HepG2 (cell line): ENCODE results near the gene NDUFS1. TPM values are rescaled to one million over a fixed set of nuclear protein-coding genes. Genes with fewer than 3 reads are reported as not detected.

Experiments
- HDAC2 ChIP-seq: sonication (generic); formaldehyde crosslinking; IDR thresholded peaks from 2 replicates; pipeline ENCODE4 v1.4.0; 2020; ENCODE audit warnings: missing genetic modification reagents
- KDM5A ChIP-seq: fragments of 200-600 bp; sonication (generic); IDR thresholded peaks from 2 replicates; pipeline ENCODE4 v1.7.0; 2018; ENCODE audit warnings: antibody characterized with exemption, mild to moderate bottlenecking, low read length, borderline replicate concordance
- KDM6A ChIP-seq: IDR thresholded peaks from 2 replicates; pipeline ENCODE4 v1.6.1; 2016; ENCODE audit warnings: low read depth
- KLF13 ChIP-seq: sonication (generic); formaldehyde crosslinking; IDR thresholded peaks from 2 replicates; pipeline ENCODE4 v1.4.0; 2020; ENCODE audit warnings: mild to moderate bottlenecking, missing genetic modification reagents
- KLF15 ChIP-seq: sonication (generic); formaldehyde crosslinking; IDR thresholded peaks from 2 replicates; pipeline ENCODE4 v1.8.1; 2023; ENCODE audit warnings: borderline replicate concordance, mild to moderate bottlenecking, inconsistent platforms, missing genetic modification reagents, mixed read lengths
- MBNL3 ChIP-seq: fragments of 250-450 bp; sonication (Bioruptor Pico); conservative IDR thresholded peaks from 2 replicates; pipeline ENCODE4 v1.8.0; 2022; ENCODE audit warnings: mild to moderate bottlenecking, inconsistent platforms
- MLLT10 ChIP-seq: sonication (generic); formaldehyde crosslinking; IDR thresholded peaks from 2 replicates; pipeline ENCODE4 v1.4.0; 2020; ENCODE audit warnings: missing genetic modification reagents
- PBX2 ChIP-seq: IDR thresholded peaks from 2 replicates; pipeline ENCODE4 v1.6.1; 2016; ENCODE audit warnings: control low read depth
- PHF8 ChIP-seq: sonication (generic); formaldehyde crosslinking; IDR thresholded peaks from 2 replicates; pipeline ENCODE4 v1.5.0; 2020; ENCODE audit warnings: missing genetic modification reagents
- PLRG1 ChIP-seq: fragments of 450-650 bp; conservative IDR thresholded peaks from 2 replicates; pipeline ENCODE4 v1.6.1; 2016
- RFX3 ChIP-seq: IDR thresholded peaks from 2 replicates; pipeline ENCODE4 v1.6.1; 2016; ENCODE audit warnings: missing biosample characterization, missing genetic modification reagents
- SNAPC2 ChIP-seq: sonication (generic); formaldehyde crosslinking; IDR thresholded peaks from 2 replicates; pipeline ENCODE4 v1.8.1; 2022; ENCODE audit warnings: mild to moderate bottlenecking, missing genetic modification reagents
- SOX13 ChIP-seq, 3 experiments: fragments of 450-650 bp in 1 of 3; sonication (generic) in 1 of 3; formaldehyde crosslinking in 1 of 3; IDR thresholded peaks in 2 of 3; conservative IDR thresholded peaks in 1 of 3; 2 replicates each; pipeline versions ENCODE4 v1.5.0 to v1.6.1; 2016 to 2020; ENCODE audit warnings: antibody characterized with exemption in 1 of 3, mild to moderate bottlenecking in 1 of 3, missing compliant biosample characterization in 1 of 3, missing genetic modification reagents in 1 of 3, moderate library complexity in 1 of 3
- TARDBP ChIP-seq: sonication (generic); formaldehyde crosslinking; IDR thresholded peaks from 2 replicates; pipeline ENCODE4 v1.8.0; 2022; ENCODE audit warnings: mild to moderate bottlenecking, missing genetic modification reagents
- TEAD3 ChIP-seq: optimal IDR thresholded peaks from 2 replicates; pipeline ENCODE3; 2016; ENCODE audit warnings: borderline replicate concordance
- ZBTB38 ChIP-seq: sonication (generic); formaldehyde crosslinking; IDR thresholded peaks from 2 replicates; pipeline ENCODE4 v1.5.1; 2020; ENCODE audit warnings: mild to moderate bottlenecking, missing genetic modification reagents
- ZC3H13 ChIP-seq: sonication (generic); formaldehyde crosslinking; IDR thresholded peaks from 2 replicates; pipeline ENCODE4 v1.8.1; 2023; ENCODE audit warnings: mild to moderate bottlenecking, missing genetic modification reagents, moderate library complexity
- ZGPAT ChIP-seq: IDR thresholded peaks from 2 replicates; pipeline ENCODE4 v1.6.1; 2016; ENCODE audit warnings: mild to moderate bottlenecking
- ZNF24 ChIP-seq: fragments of 450-650 bp; IDR thresholded peaks from 2 replicates; pipeline ENCODE4 v1.6.1; 2017; ENCODE audit warnings: antibody characterized with exemption, mild to moderate bottlenecking
- ZNF337 ChIP-seq: sonication (generic); formaldehyde crosslinking; IDR thresholded peaks from 2 replicates; pipeline ENCODE4 v1.5.1; 2020; ENCODE audit warnings: missing genetic modification reagents, low read depth, mild to moderate bottlenecking, borderline replicate concordance
- ZNF432 ChIP-seq: sonication (generic); formaldehyde crosslinking; IDR thresholded peaks from 2 replicates; pipeline ENCODE4 v1.5.0; 2020; ENCODE audit warnings: missing genetic modification reagents, mild to moderate bottlenecking, borderline replicate concordance
- ZNF761 ChIP-seq: sonication (generic); formaldehyde crosslinking; conservative IDR thresholded peaks from 2 replicates; pipeline ENCODE4 v1.4.0; 2020; ENCODE audit warnings: mild to moderate bottlenecking, missing genetic modification reagents
- ZNF782 ChIP-seq: sonication (generic); formaldehyde crosslinking; IDR thresholded peaks from 2 replicates; pipeline ENCODE4 v1.4.0; 2020; ENCODE audit warnings: missing genetic modification reagents, mild to moderate bottlenecking, borderline replicate concordance
- ZSCAN25 ChIP-seq: sonication (generic); formaldehyde crosslinking; IDR thresholded peaks from 2 replicates; pipeline ENCODE4 v1.8.0; 2022; ENCODE audit warnings: mild to moderate bottlenecking, missing genetic modification reagents
- ZSCAN29 ChIP-seq: sonication (generic); formaldehyde crosslinking; conservative IDR thresholded peaks from 2 replicates; pipeline ENCODE4 v1.4.0; 2020; ENCODE audit warnings: mild to moderate bottlenecking, missing genetic modification reagents
- polyA plus RNA-seq, 8 experiments: library from polyadenylated mRNA; depleted of rRNA in 3 of 8; stranded (reverse) in 7 of 8; unstranded in 1 of 8; fragments of >200 nt; fragmentation: Illumina TruSeq in 4 of 8; extraction: Trizol in 4 of 8; gene quantifications; 2 replicates each; pipeline versions ENCODE4 v1.2.1 to v1.2.3, GENCODE V29; 2011 to 2016; ENCODE audit warnings: low read depth in 4 of 8, missing spikeins in 1 of 8, mixed read lengths in 1 of 8; ENCODE audit not compliant: insufficient read depth in 1 of 8
- total RNA-seq, 5 experiments: library from RNA; depleted of rRNA; stranded (reverse); fragments of >200 nt; fragmentation: Illumina TruSeq; extraction: Trizol; gene quantifications; 2 replicates each; pipeline ENCODE4 v1.2.3, GENCODE V29; 2016; ENCODE audit warnings: low read depth in 1 of 5
- TF ChIP-seq, protein P1 (sequence below): IDR thresholded peaks from 2 replicates; pipeline ENCODE4 v1.4.0; 2020; ENCODE audit warnings: mild to moderate bottlenecking, missing genetic modification reagents

Gene NDUFS1
- total and polyA plus RNA-seq, 2 of the 13 experiments (the other 11 are each of a cell fraction or from before 2014, with no cell fraction given) = 139 to 242 TPM

- TF ChIP-seq, protein P1, sequence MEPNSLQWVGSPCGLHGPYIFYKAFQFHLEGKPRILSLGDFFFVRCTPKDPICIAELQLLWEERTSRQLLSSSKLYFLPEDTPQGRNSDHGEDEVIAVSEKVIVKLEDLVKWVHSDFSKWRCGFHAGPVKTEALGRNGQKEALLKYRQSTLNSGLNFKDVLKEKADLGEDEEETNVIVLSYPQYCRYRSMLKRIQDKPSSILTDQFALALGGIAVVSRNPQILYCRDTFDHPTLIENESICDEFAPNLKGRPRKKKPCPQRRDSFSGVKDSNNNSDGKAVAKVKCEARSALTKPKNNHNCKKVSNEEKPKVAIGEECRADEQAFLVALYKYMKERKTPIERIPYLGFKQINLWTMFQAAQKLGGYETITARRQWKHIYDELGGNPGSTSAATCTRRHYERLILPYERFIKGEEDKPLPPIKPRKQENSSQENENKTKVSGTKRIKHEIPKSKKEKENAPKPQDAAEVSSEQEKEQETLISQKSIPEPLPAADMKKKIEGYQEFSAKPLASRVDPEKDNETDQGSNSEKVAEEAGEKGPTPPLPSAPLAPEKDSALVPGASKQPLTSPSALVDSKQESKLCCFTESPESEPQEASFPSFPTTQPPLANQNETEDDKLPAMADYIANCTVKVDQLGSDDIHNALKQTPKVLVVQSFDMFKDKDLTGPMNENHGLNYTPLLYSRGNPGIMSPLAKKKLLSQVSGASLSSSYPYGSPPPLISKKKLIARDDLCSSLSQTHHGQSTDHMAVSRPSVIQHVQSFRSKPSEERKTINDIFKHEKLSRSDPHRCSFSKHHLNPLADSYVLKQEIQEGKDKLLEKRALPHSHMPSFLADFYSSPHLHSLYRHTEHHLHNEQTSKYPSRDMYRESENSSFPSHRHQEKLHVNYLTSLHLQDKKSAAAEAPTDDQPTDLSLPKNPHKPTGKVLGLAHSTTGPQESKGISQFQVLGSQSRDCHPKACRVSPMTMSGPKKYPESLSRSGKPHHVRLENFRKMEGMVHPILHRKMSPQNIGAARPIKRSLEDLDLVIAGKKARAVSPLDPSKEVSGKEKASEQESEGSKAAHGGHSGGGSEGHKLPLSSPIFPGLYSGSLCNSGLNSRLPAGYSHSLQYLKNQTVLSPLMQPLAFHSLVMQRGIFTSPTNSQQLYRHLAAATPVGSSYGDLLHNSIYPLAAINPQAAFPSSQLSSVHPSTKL (CRISPR knock-in tag) = peak; percentile 4; the same call in 1 of the 2 replicates
- no peak for TF ChIP-seq ZNF432 (CRISPR knock-in tag)
- TF ChIP-seq SNAPC2 (CRISPR knock-in tag) = no peak
- TF ChIP-seq ZSCAN29 (CRISPR knock-in tag) = 0 out of 2 replicates have a peak, but pooled peaks have one; percentile 23
- peak; percentile 28 for TF ChIP-seq TEAD3
- TF ChIP-seq KDM6A (CRISPR knock-in tag) = no peak
- TF ChIP-seq PHF8 (CRISPR knock-in tag) = no peak
- peak; percentile 48; the same call in 1 of the 2 replicates for TF ChIP-seq ZSCAN25
- TF ChIP-seq ZBTB38 (CRISPR knock-in tag) = no peak
- TF ChIP-seq ZNF24 = no peak
- TF ChIP-seq HDAC2 (CRISPR knock-in tag) = no peak
- no peak for TF ChIP-seq ZNF337 (CRISPR knock-in tag)
- TF ChIP-seq MLLT10 (CRISPR knock-in tag) = no peak
- TF ChIP-seq MBNL3 (CRISPR knock-in tag) = no peak
- no peak for TF ChIP-seq PLRG1
- no peak for TF ChIP-seq ZC3H13 (CRISPR knock-in tag)
- TF ChIP-seq ZNF782 (CRISPR knock-in tag) = no peak
- no peak for TF ChIP-seq TARDBP (CRISPR knock-in tag)
- no peak for TF ChIP-seq KLF15 (CRISPR knock-in tag)
- no peak for TF ChIP-seq PBX2 (CRISPR knock-in tag)
- TF ChIP-seq SOX13 (IDR thresholded peaks at IDR 0.05) = no peak
- peak in 1 of 2 experiments; percentile 38; a peak in 1 of 4 replicates for TF ChIP-seq SOX13 (CRISPR knock-in tag; conservative IDR thresholded peaks at IDR 0.05 in 1 of 2, IDR thresholded peaks at IDR 0.05 in 1 of 2)
- no peak for TF ChIP-seq ZNF761 (CRISPR knock-in tag)
- no peak for TF ChIP-seq ZGPAT (CRISPR knock-in tag)
- no peak for TF ChIP-seq KDM5A
- no peak for TF ChIP-seq RFX3 (CRISPR knock-in tag)
- no peak for TF ChIP-seq KLF13 (CRISPR knock-in tag)
Observed at GRCh38 chr2:206079699-206080465, 79.4 kb downstream of the NDUFS1 start (continued).
